Measurements from ENCODE around the gene LRRC9. TPM values are rescaled to one million over a fixed set of nuclear protein-coding genes. Genes with fewer than 3 reads are reported as not detected.

The LRRC9 gene
- total RNA-seq, 4 donors from 2014 or later, result not detected

DNA sequence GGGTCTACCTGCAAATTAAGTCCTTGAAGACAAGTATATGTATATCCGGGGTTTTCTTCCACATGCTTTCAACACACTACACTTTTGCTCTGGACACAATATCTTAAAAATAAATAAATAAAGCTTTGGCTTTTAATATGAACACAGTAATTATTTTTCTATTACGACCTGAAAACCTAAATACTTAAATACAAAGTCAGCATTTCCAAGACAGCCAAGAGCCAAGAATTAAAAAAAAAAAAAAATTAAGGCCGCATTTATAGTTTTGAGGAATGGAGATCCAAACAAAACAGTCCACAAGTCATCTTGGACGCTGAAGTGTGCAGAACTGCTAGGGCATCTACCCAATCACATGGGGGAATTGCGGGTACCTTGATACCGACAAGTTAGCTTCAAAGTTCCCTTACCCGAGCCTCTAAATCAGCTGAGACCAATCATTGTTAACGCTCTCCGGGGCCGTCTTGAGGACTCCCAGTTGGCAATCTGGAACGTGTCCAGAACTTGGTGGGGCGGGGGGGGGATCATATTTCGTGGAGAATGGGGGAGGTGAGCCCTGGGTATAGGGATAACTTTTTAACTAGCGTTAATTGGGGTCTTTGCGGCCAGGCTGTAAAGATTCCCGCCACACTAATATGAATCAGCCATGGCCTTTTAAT is 171.0 kb downstream of the LRRC9 start:
- H3K9me3 ChIP-seq, result no peaks in the 10 kb centered on the region
- peak overlapping the region; percentile 92 to 98 (median 97) for H3K27ac ChIP-seq
- peak overlapping the region; percentile 75 to 79 for H3K4me3 ChIP-seq
- no peak for TF ChIP-seq POLR2A (IDR thresholded peaks at IDR 0.05)
- no peak for TF ChIP-seq POLR2AphosphoS5 (IDR thresholded peaks at IDR 0.05)
- TF ChIP-seq CTCF (IDR thresholded peaks at IDR 0.05), result no peak
- no peak for TF ChIP-seq EP300 (IDR thresholded peaks at IDR 0.05)
- peak; percentile 14 for ATAC-seq
- H3K4me1 ChIP-seq, result peaks cover 9 to 41% (median 15%) of the 10 kb centered on the region in 3 donors
- 9 to 11% methylated on average over 9 to 10 of the region's 16 CpGs for WGBS, 2 donors (ENCODE audit: low coverage in 1 of 2)
- no peaks in the 10 kb centered on the region for H3K36me3 ChIP-seq
- H3K27me3 ChIP-seq, result no peaks in the 10 kb centered on the region

- H3K27ac ChIP-seq, result peak within 1 kb of the TSS; percentile 92 to 98 (median 97)
- 0 to 1% methylated on average over 26 to 29 of the region's 88 CpGs for WGBS, 2 donors (ENCODE audit: low coverage in 1 of 2)
- H3K9me3 ChIP-seq, result no peaks in the 10 kb centered on the region
- ATAC-seq, result peak; percentile 99
- H3K4me3 ChIP-seq, result peak within 1 kb of the TSS; percentile 75 to 79
- H3K27me3 ChIP-seq, result no peaks in the 10 kb centered on the region
- H3K36me3 ChIP-seq, result no peaks in the 10 kb centered on the region
- peaks cover 9 to 50% (median 15%) of the 10 kb centered on the region in 3 donors for H3K4me1 ChIP-seq
- TF ChIP-seq POLR2A (IDR thresholded peaks at IDR 0.05) (peak; percentile 88), POLR2AphosphoS5 (IDR thresholded peaks at IDR 0.05) (peak; percentile 94), EP300 (IDR thresholded peaks at IDR 0.05) (peak; percentile 76), CTCF (IDR thresholded peaks at IDR 0.05) (no peak)
Observed at GRCh38 chr14:60091550-60092525, 171.9 kb downstream of the LRRC9 start, which contains the start of gene PCNX4. Gene PCNX4, plus strand, starts transcription at chr14:60091923. Its CDS starts 15,716 bp downstream, at chr14:60107639.

DNA sequence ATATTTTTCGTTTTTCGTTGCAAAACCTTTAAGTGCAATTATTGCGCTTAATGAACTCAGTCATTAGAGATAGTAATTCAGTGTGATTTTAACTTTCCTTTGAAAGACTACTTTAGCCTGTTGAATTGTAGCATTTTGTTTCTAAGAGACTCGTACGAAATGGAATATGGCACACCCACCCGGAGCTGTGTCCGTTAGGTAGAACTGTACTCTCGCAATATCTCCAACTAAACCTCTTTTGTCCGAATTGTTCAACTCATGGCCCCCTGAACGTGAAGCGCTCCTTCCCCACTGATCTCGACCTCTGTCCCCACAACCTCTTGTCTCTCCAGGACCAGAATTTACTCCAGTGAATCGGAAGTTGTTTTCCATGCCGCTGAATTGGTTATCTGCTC is 172.6 kb downstream of the LRRC9 start:
- peaks cover 0 to 4% of the 10 kb centered on the region in 2 donors for H3K36me3 ChIP-seq
- H3K27me3 ChIP-seq, result no peaks in the 10 kb centered on the region
- 0% methylated on average over 14 of the region's 14 CpGs for WGBS, 2 donors (ENCODE audit: low coverage in 1 of 2)
- peak overlapping the region; percentile 75 to 79 for H3K4me3 ChIP-seq
- H3K9me3 ChIP-seq, result no peaks in the 10 kb centered on the region
- TF ChIP-seq POLR2A (IDR thresholded peaks at IDR 0.05) (no peak), EP300 (IDR thresholded peaks at IDR 0.05) (no peak), POLR2AphosphoS5 (IDR thresholded peaks at IDR 0.05) (no peak), CTCF (IDR thresholded peaks at IDR 0.05) (no peak)
- H3K27ac ChIP-seq, result peak overlapping the region; percentile 92 to 98 (median 97)
- ATAC-seq, result no peak
- H3K4me1 ChIP-seq, result peaks cover 9 to 50% (median 15%) of the 10 kb centered on the region in 3 donors

GRCh38 chr14:60093080-60093479 is 173.1 kb downstream of the LRRC9 start:
- 7 to 8% methylated on average over 3 of the region's 3 CpGs for WGBS, 2 donors (ENCODE audit: low coverage in 1 of 2)

More at GRCh38 chr14:60093080-60093479, 173.1 kb downstream of the LRRC9 start:
- peak overlapping the region; percentile 75 to 79 for H3K4me3 ChIP-seq
- H3K36me3 ChIP-seq, result peaks cover 0 to 8% of the 10 kb centered on the region in 2 donors
- no peaks in the 10 kb centered on the region for H3K9me3 ChIP-seq
- H3K4me1 ChIP-seq, result peaks cover 9 to 50% (median 15%) of the 10 kb centered on the region in 3 donors
- ATAC-seq, result no peak
- H3K27ac ChIP-seq, result peak overlapping the region; percentile 92 to 98 (median 97)
- TF ChIP-seq EP300 (IDR thresholded peaks at IDR 0.05) (no peak), CTCF (IDR thresholded peaks at IDR 0.05) (no peak)
- no peaks in the 10 kb centered on the region for H3K27me3 ChIP-seq

All from gastroesophageal sphincter (tissue), 4 donors.